ENCODE measurements around the gene CPLANE1. TPM values are rescaled to one million over a fixed set of nuclear protein-coding genes. Genes with fewer than 3 reads are reported as not detected.
"Not testable (repeated sequence)": the region's sequence is repeated elsewhere in the genome, so short reads cannot be mapped to it uniquely, and the experiment has no call there.

CPLANE1 gene
- total RNA-seq, 1 experiment from 2014 or later: 3.5 TPM

DNA sequence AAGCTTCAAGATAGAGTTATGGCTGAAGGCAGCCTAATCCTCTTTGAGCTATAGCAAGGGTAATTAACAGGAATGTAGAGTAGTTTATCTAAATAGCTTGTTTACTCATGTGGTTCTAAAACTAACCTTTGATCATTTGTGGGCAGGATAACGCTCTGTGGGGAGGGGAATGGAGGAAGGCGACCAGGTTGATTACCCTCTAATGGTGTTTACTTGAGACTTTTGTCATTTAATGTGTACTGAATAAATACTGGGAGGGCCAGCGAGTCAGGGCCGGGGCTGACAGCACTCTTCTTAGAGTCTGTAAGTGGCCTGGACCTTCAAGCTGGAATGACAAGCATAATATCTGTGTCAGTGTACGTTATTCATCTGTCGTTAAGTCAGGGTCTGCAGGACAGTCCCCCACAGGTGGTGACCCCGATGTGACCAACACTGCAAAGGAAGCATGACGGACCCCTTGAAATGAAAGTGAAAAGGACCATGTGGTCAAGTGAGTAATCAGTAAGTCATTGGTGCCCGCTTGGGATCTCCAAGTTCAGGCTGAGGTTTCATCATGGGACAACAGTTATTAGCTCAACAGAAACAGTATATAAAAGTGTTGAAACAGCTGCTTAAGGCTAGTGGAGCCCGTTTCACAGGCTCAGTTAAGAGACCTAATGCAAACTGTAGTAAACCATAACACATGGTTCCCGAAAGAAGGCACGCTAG, 162.6 kb downstream of the CPLANE1 start:
- Histone ChIP-seq H3K36me3 (ENCODE audit: control insufficient read depth in 1 of 2, insufficient read depth in 2 of 2, low read length in 2 of 2) (no peaks in the 10 kb centered on the region), H3K27me3 (ENCODE audit: insufficient read depth, low read length) (no peaks in the 10 kb centered on the region), H3K79me2 (ENCODE audit: insufficient read depth, low read length) (no peaks in the 10 kb centered on the region), H3K4me2 (ENCODE audit: low read length) (no peak overlapping the region), H3K9me2 (ENCODE audit: insufficient read depth) (no peaks in the 10 kb centered on the region), H3K9me3 (ENCODE audit: control insufficient read depth in 1 of 2, insufficient read depth in 1 of 2, low read depth in 1 of 2, low read length in 2 of 2) (no peaks in the 10 kb centered on the region), H4K20me1 (ENCODE audit: insufficient read depth) (no peaks in the 10 kb centered on the region), H3K4me1 (ENCODE audit: control insufficient read depth in 1 of 2, insufficient read depth in 2 of 2, low read length in 2 of 2) (no peaks in the 10 kb centered on the region), H3K4me3 (replicated peaks in 1 of 2; ENCODE audit: low read depth in 1 of 2, low read length in 2 of 2) (no peak overlapping the region), H2AFZ (ENCODE audit: low read depth, low read length, poor library complexity, severe bottlenecking) (no peak overlapping the region), H3K9ac (ENCODE audit: low read length) (no peak overlapping the region), H3K27ac (ENCODE audit: low read depth, low read length) (no peak overlapping the region)
- intact Hi-C loops (cut with micrococcal nuclease): no loop called here
- no peak for ATAC-seq
- POLR2A ChIA-PET: no interaction called here
- TF ChIP-seq TCF7L2 (IDR thresholded peaks at IDR 0.05; ENCODE audit: borderline replicate concordance, extremely low read depth, insufficient read depth, insufficient read length): no peak
- TF ChIP-seq, protein P1, sequence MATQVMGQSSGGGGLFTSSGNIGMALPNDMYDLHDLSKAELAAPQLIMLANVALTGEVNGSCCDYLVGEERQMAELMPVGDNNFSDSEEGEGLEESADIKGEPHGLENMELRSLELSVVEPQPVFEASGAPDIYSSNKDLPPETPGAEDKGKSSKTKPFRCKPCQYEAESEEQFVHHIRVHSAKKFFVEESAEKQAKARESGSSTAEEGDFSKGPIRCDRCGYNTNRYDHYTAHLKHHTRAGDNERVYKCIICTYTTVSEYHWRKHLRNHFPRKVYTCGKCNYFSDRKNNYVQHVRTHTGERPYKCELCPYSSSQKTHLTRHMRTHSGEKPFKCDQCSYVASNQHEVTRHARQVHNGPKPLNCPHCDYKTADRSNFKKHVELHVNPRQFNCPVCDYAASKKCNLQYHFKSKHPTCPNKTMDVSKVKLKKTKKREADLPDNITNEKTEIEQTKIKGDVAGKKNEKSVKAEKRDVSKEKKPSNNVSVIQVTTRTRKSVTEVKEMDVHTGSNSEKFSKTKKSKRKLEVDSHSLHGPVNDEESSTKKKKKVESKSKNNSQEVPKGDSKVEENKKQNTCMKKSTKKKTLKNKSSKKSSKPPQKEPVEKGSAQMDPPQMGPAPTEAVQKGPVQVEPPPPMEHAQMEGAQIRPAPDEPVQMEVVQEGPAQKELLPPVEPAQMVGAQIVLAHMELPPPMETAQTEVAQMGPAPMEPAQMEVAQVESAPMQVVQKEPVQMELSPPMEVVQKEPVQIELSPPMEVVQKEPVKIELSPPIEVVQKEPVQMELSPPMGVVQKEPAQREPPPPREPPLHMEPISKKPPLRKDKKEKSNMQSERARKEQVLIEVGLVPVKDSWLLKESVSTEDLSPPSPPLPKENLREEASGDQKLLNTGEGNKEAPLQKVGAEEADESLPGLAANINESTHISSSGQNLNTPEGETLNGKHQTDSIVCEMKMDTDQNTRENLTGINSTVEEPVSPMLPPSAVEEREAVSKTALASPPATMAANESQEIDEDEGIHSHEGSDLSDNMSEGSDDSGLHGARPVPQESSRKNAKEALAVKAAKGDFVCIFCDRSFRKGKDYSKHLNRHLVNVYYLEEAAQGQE (IDR thresholded peaks at IDR 0.05; ENCODE audit: low read depth): no peak
- no peak for TF ChIP-seq SP1 (IDR thresholded peaks at IDR 0.05; ENCODE audit: low read depth)
- TF ChIP-seq CEBPB (IDR thresholded peaks at IDR 0.05; ENCODE audit: low read depth): no peak
- no peak for TF ChIP-seq CBX3 (IDR thresholded peaks at IDR 0.05; ENCODE audit: low read depth)
- TF ChIP-seq MAX (IDR thresholded peaks at IDR 0.05): no peak
- TF ChIP-seq FOSL1 (IDR thresholded peaks at IDR 0.05; ENCODE audit: low read depth): no peak
- TF ChIP-seq RAD21 (IDR thresholded peaks at IDR 0.05; ENCODE audit: low read depth): no peak
- RAD21 ChIA-PET (ENCODE audit: low non-redundant PET in 1 of 2, low total read pairs in 2 of 2, uncharacterized antibody in 2 of 2, unreplicated experiment in 2 of 2): no interaction called here
- no TSS peak for BruUV-seq (replicated peaks)
- CTCF ChIA-PET: no interaction called here
- no peak for DNase-seq (ENCODE audit: low read depth, low spot score)

- ATAC-seq; H3K4me2 ChIP-seq (ENCODE audit: low read length); H2AFZ ChIP-seq (ENCODE audit: low read depth, low read length, poor library complexity, severe bottlenecking); H3K79me2 ChIP-seq (ENCODE audit: insufficient read depth, low read length); H3K9me3 ChIP-seq (ENCODE audit: control insufficient read depth in 1 of 2, insufficient read depth in 1 of 2, low read depth in 1 of 2, low read length in 2 of 2); H3K4me3 ChIP-seq (replicated peaks in 1 of 2; ENCODE audit: low read depth in 1 of 2, low read length in 2 of 2); CTCF ChIA-PET; POLR2A ChIA-PET; RAD21 ChIA-PET (ENCODE audit: low non-redundant PET in 1 of 2, low total read pairs in 2 of 2, uncharacterized antibody in 2 of 2, unreplicated experiment in 2 of 2); H3K9me2 ChIP-seq (ENCODE audit: insufficient read depth); DNase-seq (ENCODE audit: low read depth, low spot score); H3K27ac ChIP-seq (ENCODE audit: low read depth, low read length); H3K9ac ChIP-seq (ENCODE audit: low read length); H3K36me3 ChIP-seq (ENCODE audit: control insufficient read depth in 1 of 2, insufficient read depth in 2 of 2, low read length in 2 of 2); BruUV-seq (replicated peaks); H4K20me1 ChIP-seq (ENCODE audit: insufficient read depth); H3K4me1 ChIP-seq (ENCODE audit: control insufficient read depth in 1 of 2, insufficient read depth in 2 of 2, low read length in 2 of 2); intact Hi-C loops (cut with micrococcal nuclease); H3K27me3 ChIP-seq (ENCODE audit: insufficient read depth, low read length): not testable (repeated sequence)
These were observed 163.2 kb downstream of the CPLANE1 start for GRCh38 chr5:37086026-37086425.

DNA sequence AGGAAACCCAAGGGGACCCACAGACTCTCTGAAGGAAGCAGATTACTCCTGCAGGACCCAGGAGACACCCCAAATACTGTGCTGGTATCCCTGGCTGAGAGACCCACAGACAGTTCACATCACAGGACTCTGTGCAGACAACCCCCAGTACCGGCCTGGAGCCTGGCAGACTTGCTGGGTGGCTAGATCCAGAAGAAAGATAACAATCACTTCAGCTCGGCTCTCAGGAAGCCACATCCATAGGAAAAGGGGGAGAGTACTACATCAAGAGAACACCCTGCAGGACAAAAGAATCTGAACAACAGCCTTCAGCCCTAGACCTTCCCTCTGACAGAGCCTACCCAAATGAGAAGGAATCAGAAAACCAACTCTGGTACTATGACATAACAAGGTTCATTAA, 166.2 kb downstream of the CPLANE1 start:
- DNase-seq (ENCODE audit: low read depth, low spot score); H3K4me1 ChIP-seq (ENCODE audit: control insufficient read depth in 1 of 2, insufficient read depth in 2 of 2, low read length in 2 of 2); CTCF ChIA-PET; H3K4me3 ChIP-seq (replicated peaks in 1 of 2; ENCODE audit: low read depth in 1 of 2, low read length in 2 of 2); H3K79me2 ChIP-seq (ENCODE audit: insufficient read depth, low read length); H2AFZ ChIP-seq (ENCODE audit: low read depth, low read length, poor library complexity, severe bottlenecking); H3K9me2 ChIP-seq (ENCODE audit: insufficient read depth); BruUV-seq (replicated peaks); H3K27me3 ChIP-seq (ENCODE audit: insufficient read depth, low read length); ATAC-seq; H3K36me3 ChIP-seq (ENCODE audit: control insufficient read depth in 1 of 2, insufficient read depth in 2 of 2, low read length in 2 of 2); H3K9me3 ChIP-seq (ENCODE audit: control insufficient read depth in 1 of 2, insufficient read depth in 1 of 2, low read depth in 1 of 2, low read length in 2 of 2); H3K4me2 ChIP-seq (ENCODE audit: low read length); H3K27ac ChIP-seq (ENCODE audit: low read depth, low read length); POLR2A ChIA-PET; RAD21 ChIA-PET (ENCODE audit: low non-redundant PET in 1 of 2, low total read pairs in 2 of 2, uncharacterized antibody in 2 of 2, unreplicated experiment in 2 of 2); intact Hi-C loops (cut with micrococcal nuclease); H3K9ac ChIP-seq (ENCODE audit: low read length); H4K20me1 ChIP-seq (ENCODE audit: insufficient read depth): not testable (repeated sequence)

All from HCT116 (cell line).